ENCODE data around the gene TTYH3. TPM values are rescaled to one million over a fixed set of nuclear protein-coding genes. Genes with fewer than 3 reads are reported as not detected.

Gene TTYH3
- total and polyA plus RNA-seq, 2 of the 13 experiments (the other 11 are each of a cell fraction or from before 2014, with no cell fraction given): 26.3 to 50.0 TPM

DNA sequence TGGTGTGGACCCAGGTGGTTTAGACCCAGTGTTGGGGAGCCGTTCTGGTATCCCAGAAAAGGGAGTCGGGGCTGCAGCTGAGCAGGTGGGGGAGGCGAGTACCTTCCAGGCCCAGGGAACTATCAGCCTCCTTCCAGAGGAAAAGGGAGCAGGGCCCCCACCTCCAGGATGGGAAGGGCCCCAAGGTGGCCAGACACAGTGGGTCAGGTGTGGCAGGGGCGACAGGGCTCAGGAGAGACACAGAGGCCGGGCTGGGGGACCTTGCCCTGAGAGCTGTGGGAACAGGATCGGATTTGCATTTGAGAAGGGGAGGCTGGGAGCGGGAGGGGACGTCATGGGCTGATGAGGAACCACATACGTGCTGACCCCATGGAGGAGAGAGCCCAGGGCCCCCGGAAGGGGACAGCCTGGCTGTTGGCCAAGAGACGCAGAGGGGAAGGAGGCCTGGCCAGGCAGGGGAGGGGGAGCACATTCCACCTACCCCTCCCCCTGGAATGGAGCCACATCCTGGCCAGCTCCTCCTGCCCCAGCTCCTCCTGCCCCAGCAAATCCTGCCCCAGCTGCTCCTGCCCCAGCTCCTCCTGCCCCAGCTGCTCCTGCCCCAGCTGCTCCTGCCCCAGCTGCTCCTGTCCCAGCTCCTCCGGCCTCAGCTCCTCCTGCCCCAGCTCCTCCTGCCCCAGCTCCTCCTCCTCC lies 9.7 kb upstream of the TTYH3 start (continued):
- TF ChIP-seq HIC2 (CRISPR knock-in tag; IDR thresholded peaks at IDR 0.05; ENCODE audit: low read depth) (peak; percentile 88), GATAD1 (CRISPR knock-in tag; IDR thresholded peaks at IDR 0.05) (no peak; the same call in 1 of the 2 replicates), ISX (CRISPR knock-in tag; conservative IDR thresholded peaks at IDR 0.05) (no peak), ELF3 (CRISPR knock-in tag; IDR thresholded peaks at IDR 0.05) (peak; percentile 93), TCF7 (IDR thresholded peaks at IDR 0.05; ENCODE audit: low read depth) (no peak), ZNF430 (CRISPR knock-in tag; IDR thresholded peaks at IDR 0.05) (0 out of 2 replicates have a peak, but pooled peaks have one; percentile 69), ZNF768 (CRISPR knock-in tag; IDR thresholded peaks at IDR 0.05) (no peak), ZNF713 (CRISPR knock-in tag; IDR thresholded peaks at IDR 0.05) (no peak), HNRNPL (IDR thresholded peaks at IDR 0.05; ENCODE audit: low read depth, low read length) (no peak), ZNF747 (CRISPR knock-in tag; IDR thresholded peaks at IDR 0.05; ENCODE audit: borderline replicate concordance) (peak; percentile 81; the same call in 1 of the 2 replicates), POLR2AphosphoS5 (IDR thresholded peaks at IDR 0.05; ENCODE audit: low read depth, low read length) (peak; percentile 76), ZKSCAN5 (CRISPR knock-in tag; IDR thresholded peaks at IDR 0.05) (peak; percentile 49; the same call in 1 of the 2 replicates), TARDBP (CRISPR knock-in tag; IDR thresholded peaks at IDR 0.05) (no peak; the same call in 1 of the 2 replicates), PHF21A (CRISPR knock-in tag; IDR thresholded peaks at IDR 0.05) (peak; percentile 90), ARNTL (CRISPR knock-in tag; IDR thresholded peaks at IDR 0.05) (peak; percentile 79), GZF1 (CRISPR knock-in tag; IDR thresholded peaks at IDR 0.05) (no peak), SIX1 (CRISPR knock-in tag; IDR thresholded peaks at IDR 0.05; ENCODE audit: borderline replicate concordance) (0 out of 2 replicates have a peak, but pooled peaks have one; percentile 21), CREM (IDR thresholded peaks at IDR 0.05) (peak; percentile 85), CREM (CRISPR knock-in tag; IDR thresholded peaks at IDR 0.05) (no peak), CBX5 (CRISPR knock-in tag; IDR thresholded peaks at IDR 0.05; ENCODE audit: borderline replicate concordance) (no peak)
- TF ChIP-seq, protein P1, sequence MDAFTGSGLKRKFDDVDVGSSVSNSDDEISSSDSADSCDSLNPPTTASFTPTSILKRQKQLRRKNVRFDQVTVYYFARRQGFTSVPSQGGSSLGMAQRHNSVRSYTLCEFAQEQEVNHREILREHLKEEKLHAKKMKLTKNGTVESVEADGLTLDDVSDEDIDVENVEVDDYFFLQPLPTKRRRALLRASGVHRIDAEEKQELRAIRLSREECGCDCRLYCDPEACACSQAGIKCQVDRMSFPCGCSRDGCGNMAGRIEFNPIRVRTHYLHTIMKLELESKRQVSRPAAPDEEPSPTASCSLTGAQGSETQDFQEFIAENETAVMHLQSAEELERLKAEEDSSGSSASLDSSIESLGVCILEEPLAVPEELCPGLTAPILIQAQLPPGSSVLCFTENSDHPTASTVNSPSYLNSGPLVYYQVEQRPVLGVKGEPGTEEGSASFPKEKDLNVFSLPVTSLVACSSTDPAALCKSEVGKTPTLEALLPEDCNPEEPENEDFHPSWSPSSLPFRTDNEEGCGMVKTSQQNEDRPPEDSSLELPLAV (CRISPR knock-in tag; conservative IDR thresholded peaks at IDR 0.05; ENCODE audit: low read depth): no peak
- TF ChIP-seq, protein P2, sequence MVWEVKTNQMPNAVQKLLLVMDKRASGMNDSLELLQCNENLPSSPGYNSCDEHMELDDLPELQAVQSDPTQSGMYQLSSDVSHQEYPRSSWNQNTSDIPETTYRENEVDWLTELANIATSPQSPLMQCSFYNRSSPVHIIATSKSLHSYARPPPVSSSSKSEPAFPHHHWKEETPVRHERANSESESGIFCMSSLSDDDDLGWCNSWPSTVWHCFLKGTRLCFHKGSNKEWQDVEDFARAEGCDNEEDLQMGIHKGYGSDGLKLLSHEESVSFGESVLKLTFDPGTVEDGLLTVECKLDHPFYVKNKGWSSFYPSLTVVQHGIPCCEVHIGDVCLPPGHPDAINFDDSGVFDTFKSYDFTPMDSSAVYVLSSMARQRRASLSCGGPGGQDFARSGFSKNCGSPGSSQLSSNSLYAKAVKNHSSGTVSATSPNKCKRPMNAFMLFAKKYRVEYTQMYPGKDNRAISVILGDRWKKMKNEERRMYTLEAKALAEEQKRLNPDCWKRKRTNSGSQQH (CRISPR knock-in tag; IDR thresholded peaks at IDR 0.05; ENCODE audit: low read depth): no peak; the same call in 1 of the 2 replicates
- TF ChIP-seq, protein P3, sequence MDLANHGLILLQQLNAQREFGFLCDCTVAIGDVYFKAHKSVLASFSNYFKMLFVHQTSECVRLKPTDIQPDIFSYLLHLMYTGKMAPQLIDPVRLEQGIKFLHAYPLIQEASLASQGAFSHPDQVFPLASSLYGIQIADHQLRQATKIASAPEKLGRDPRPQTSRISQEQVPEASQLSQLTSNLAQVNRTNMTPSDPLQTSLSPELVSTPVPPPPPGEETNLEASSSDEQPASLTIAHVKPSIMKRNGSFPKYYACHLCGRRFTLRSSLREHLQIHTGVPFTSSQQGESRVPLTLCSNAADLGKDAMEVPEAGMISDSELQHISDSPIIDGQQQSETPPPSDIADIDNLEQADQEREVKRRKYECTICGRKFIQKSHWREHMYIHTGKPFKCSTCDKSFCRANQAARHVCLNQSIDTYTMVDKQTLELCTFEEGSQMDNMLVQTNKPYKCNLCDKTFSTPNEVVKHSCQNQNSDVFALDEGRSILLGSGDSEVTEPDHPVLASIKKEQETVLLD (CRISPR knock-in tag; IDR thresholded peaks at IDR 0.05; ENCODE audit: low read depth): no peak

All from HepG2 (cell line).